SH-SY5Y (cell line): ENCODE results near the gene SCYL2.

ENCODE experiments used
- GATA2 ChIP-seq: IDR thresholded peaks from 2 replicates; pipeline ENCODE4 v1.6.1; 2011; ENCODE audit warnings: mild to moderate bottlenecking, low read depth, low read length
- GATA3 ChIP-seq: IDR thresholded peaks from 2 replicates; pipeline ENCODE4 v1.6.1; 2011; ENCODE audit warnings: low read depth, mild to moderate bottlenecking, low read length, moderate library complexity

GRCh38 chr12:100337727-100338126 lies 70.8 kb downstream of the SCYL2 start:
- TF ChIP-seq GATA2 (no peak), GATA3 (no peak)
